GM12873 (cell line): ENCODE results near the gene PACRG.

Experiments
- CTCF ChIP-seq: IDR thresholded peaks from 2 replicates; pipeline ENCODE4 v1.5.1; 2012; ENCODE audit warnings: low read depth, mild to moderate bottlenecking, moderate library complexity, low read length, control low read depth; ENCODE audit not compliant: insufficient read depth; ENCODE audit errors: missing control alignments

Gene PACRG

DNA sequence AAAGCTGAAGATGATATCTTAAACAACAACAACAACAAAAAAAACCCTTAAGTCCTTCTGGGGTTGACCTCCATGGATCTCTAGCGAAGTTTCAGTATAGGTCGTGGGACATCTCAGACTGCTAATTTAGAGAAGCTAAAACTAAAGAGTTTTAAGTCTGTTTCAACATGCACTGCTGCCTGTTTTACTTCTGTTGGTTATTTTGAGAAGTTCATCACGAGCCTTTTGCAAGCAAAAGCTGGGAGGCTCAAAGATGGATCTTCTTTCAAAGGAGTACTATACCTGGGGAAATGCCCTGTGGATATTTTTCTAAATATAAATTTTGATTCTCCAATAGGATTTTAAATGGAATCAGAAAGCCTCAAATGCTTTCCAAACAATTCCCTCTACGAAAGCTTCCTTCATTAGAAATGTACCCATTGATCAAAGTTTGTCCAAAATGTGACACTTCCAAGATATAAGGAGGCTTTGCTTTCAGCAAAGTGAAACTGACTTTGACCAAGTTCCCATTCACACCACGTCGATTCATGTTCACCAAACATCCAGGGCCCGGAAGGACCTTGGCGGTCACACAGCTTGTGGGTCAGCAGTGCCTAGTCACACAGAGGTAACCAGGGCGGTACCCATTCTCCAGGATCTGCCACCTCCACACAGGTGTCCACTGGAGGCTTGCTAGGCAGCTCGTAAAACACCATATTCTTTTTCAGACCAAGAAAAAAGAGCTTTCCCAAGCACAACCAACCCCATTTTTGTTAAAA, 592.0 kb downstream of the PACRG start:
- TF ChIP-seq CTCF, result no peak

DNA sequence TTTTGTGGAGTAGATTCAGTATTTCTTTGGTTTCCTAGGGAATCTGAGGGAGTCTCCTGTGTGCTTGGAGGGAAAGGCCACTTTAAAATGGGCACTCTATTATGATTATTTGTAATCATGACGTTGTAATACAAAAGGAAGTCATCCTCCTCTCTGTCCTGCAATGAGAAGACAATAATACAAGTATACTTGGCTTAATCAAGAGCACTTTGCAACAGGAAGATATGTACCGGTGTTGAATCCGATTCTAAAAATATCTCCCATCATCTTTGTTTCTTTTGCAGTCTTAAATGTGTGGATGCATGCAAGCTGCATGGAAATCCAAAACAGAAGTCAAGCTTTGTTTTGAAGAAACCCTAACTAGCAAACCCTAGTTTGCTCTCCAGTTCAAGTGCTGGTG, 592.6 kb downstream of the PACRG start:
- no peak for TF ChIP-seq CTCF

DNA sequence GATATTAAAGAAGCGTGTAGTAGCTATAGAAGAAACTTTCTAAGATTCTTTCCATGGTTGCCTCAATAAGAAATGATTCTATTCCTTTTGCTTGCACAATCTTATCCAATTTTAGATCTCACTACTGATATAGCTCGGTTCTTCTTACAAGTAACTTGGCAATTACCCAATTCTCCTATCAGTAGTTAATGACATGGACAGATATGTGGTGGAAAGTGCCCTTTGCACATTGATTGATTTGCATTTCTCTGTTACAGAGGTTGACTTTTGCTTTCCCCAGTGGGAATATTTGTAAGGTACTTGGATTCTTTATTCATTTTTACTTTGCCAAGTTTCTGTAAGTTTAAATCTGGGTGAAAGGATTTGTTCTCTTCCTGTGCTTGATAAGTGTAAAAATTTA, 593.0 kb downstream of the PACRG start:
- no peak for TF ChIP-seq CTCF

DNA sequence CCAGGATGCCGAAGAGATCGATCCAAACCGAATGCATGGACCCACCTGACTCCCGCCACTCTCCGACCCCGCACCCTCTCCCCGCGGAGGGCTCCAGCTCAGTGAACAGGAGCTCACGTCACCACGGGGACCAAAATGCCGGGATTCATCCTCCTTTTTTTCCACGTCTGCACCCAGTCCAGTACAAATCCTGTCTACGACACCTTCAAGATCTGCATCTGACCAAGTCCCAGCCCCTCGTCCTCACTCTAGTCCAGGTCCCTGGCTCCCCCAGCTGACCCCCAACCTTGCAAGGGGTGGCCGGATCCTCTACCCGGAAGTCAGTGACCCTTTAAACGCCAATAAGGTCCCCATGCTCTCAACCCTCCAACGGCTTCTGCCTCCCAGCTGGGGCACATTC, 593.9 kb downstream of the PACRG start:
- TF ChIP-seq CTCF, result no peak

DNA sequence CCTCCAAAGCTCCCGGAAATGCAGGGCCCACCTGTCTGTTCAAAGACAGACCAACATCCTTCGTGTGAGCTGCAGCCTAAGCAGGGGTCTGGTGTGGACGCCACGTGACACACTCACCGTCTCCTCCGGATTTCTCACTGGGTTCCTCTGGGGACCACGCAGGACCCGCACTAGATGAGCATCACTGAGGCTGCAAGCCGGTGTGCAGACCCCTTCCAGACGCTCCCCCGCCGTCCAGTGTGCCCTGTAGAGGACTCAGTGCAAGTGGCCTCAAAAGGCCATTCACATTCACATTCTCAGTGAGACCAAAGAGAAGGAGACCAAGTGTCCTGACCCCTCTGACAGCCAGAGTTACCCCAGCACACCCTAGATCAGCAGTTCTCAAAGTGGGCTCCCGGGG, 595.5 kb downstream of the PACRG start:
- TF ChIP-seq CTCF, result no peak

DNA sequence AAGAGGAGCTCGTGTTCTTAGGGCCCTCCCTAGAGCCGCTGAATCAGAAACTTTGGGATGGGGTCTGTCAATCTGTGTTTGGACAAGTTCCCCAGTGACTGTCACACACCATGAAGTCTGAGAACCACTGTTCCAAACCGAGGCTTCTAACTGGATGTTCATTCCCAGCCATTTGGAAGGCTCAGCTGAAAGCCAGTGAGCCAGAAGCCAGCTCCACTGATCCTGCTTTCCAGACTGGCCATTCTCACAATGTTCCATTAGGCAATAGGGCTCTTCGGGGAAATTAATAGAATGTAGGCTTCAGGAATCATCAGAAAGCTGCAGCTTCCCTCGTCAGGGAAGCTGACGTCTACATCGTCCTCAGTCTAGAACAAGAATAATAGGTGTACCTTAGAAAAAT, 595.9 kb downstream of the PACRG start:
- no peak for TF ChIP-seq CTCF

GRCh38 chr6:163324326-163324687, 596.5 kb downstream of the PACRG start:
- TF ChIP-seq CTCF, result no peak
